ENCODE measurements around the gene CTNNA3.

- TF ChIP-seq POLR2AphosphoS5 (IDR thresholded peaks at IDR 0.05; ENCODE audit: low read depth, low read length): no peak
- no peak for TF ChIP-seq CTCF (IDR thresholded peaks at IDR 0.05 in 2 of 3, conservative IDR thresholded peaks at IDR 0.05 in 1 of 3; ENCODE audit: borderline replicate concordance in 1 of 3, insufficient read depth in 1 of 3, low read depth in 2 of 3, low read length in 2 of 3)
- no peak for TF ChIP-seq TCF7L2 (IDR thresholded peaks at IDR 0.05; ENCODE audit: borderline replicate concordance, extremely low read depth, insufficient read depth, insufficient read length)
- TF ChIP-seq EZH2 (IDR thresholded peaks at IDR 0.05): no peak
- TF ChIP-seq RAD21 (IDR thresholded peaks at IDR 0.05; ENCODE audit: low read depth): no peak
These were observed 454.5 kb downstream of the CTNNA3 start for GRCh38 chr10:67241451-67241850.
